ENCODE results near the gene SNX5. TPM values are rescaled to one million over a fixed set of nuclear protein-coding genes. Genes with fewer than 3 reads are reported as not detected.

Gene SNX5

DNA sequence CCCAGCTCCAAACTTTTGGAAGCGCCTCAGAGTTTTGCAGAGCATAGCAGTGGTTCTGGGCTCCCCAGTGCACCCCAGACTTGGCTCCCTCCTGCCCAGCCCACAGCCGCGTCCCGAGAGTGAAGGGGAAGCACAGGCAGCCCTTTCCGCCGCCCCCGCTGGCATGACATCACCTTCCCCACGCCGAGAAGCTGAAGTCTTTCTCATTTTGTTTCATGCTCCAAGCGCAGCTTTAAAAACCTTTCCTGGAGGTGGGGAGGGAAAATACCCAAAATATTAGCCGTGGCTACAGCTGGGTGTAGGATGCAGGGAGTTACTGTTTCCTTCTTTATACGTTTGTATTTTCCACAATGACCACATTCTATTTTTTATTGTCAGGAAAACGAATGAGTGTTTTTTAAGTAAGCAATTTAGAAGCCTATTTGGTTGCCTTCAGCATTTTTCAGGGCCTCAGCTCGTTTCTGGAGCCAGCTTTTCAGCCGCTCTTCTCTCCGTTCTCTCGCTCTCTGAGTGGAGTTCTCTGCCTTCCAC, 72.9 kb downstream of the SNX5 start:
- no peaks in the 10 kb centered on the region for H3K79me1 ChIP-seq (replicated peaks; ENCODE audit: low read length, poor library complexity, severe bottlenecking)
- peak overlapping the region in 1 of 2 experiments; percentile 74 for H3K4me3 ChIP-seq (ENCODE audit: insufficient read depth in 1 of 2, low read depth in 1 of 2, low read length in 2 of 2)
- H4K8ac ChIP-seq (ENCODE audit: low read length): no peak overlapping the region
- H3K27me3 ChIP-seq (ENCODE audit: control insufficient read depth in 1 of 2, insufficient read depth in 1 of 2, low read length in 2 of 2): no peaks in the 10 kb centered on the region
- WGBS: 71% methylated on average over 14 of the region's 17 CpGs
- peak; percentile 28 for DNase-seq
- no peaks in the 10 kb centered on the region for H3K9me3 ChIP-seq (ENCODE audit: control insufficient read depth, low read length)
- H3K4me2 ChIP-seq (ENCODE audit: low read length, poor library complexity, severe bottlenecking): peak overlapping the region; percentile 42
- H3K23ac ChIP-seq (ENCODE audit: low read length in 2 of 2): no peak overlapping the region
- H3K9ac ChIP-seq (ENCODE audit: low read length): peak overlapping the region; percentile 88
- H2BK12ac ChIP-seq (ENCODE audit: low read length in 2 of 2): no peak overlapping the region
- H2BK5ac ChIP-seq (ENCODE audit: low read depth, low read length, poor library complexity, severe bottlenecking): no peak overlapping the region
- H2BK120ac ChIP-seq (ENCODE audit: low read depth, low read length): no peak overlapping the region
- H4K91ac ChIP-seq (ENCODE audit: low read length): peak overlapping the region; percentile 18
- peak overlapping the region; percentile 63 for H2BK15ac ChIP-seq (ENCODE audit: low read depth, poor library complexity, severe bottlenecking)
- H3K4ac ChIP-seq (ENCODE audit: low read depth in 1 of 2, low read length in 2 of 2): peak overlapping the region in 1 of 2 experiments; percentile 24
- H3K18ac ChIP-seq (ENCODE audit: low read depth in 1 of 2, low read length in 2 of 2): peak overlapping the region in 1 of 2 experiments; percentile 34
- peak overlapping the region; percentile 60 for H2AFZ ChIP-seq (ENCODE audit: low read depth, low read length)
- H3K36me3 ChIP-seq (ENCODE audit: control insufficient read depth in 1 of 2, insufficient read depth in 2 of 2, low read depth in 1 of 2, low read length in 2 of 2): no peaks in the 10 kb centered on the region
- no peak overlapping the region for H3K27ac ChIP-seq (ENCODE audit: low read length, poor library complexity, severe bottlenecking)
- no peak overlapping the region for H2AK5ac ChIP-seq (ENCODE audit: low read length, severe bottlenecking)
- H3K4me1 ChIP-seq (ENCODE audit: control insufficient read depth, insufficient read depth, low read depth, low read length): peaks cover 7% of the 10 kb centered on the region
- H3K14ac ChIP-seq (ENCODE audit: low read length in 2 of 2): peak overlapping the region in 1 of 2 experiments; percentile 17

GRCh38 chr20:17893445-17893844, 75.1 kb downstream of the SNX5 start:
- Histone ChIP-seq H3K4ac (ENCODE audit: low read depth in 1 of 2, low read length in 2 of 2) (no peak overlapping the region), H3K4me1 (ENCODE audit: control insufficient read depth, insufficient read depth, low read depth, low read length) (peaks cover 7% of the 10 kb centered on the region), H3K9me3 (ENCODE audit: control insufficient read depth, low read length) (peaks cover 5% of the 10 kb centered on the region), H3K9ac (ENCODE audit: low read length) (no peak overlapping the region), H3K14ac (ENCODE audit: low read length in 2 of 2) (no peak overlapping the region), H2AFZ (ENCODE audit: low read depth, low read length) (no peak overlapping the region), H3K4me2 (ENCODE audit: low read length, poor library complexity, severe bottlenecking) (no peak overlapping the region), H3K23ac (ENCODE audit: low read length in 2 of 2) (no peak overlapping the region), H2BK15ac (ENCODE audit: low read depth, poor library complexity, severe bottlenecking) (no peak overlapping the region), H4K91ac (ENCODE audit: low read length) (no peak overlapping the region), H3K4me3 (ENCODE audit: insufficient read depth in 1 of 2, low read depth in 1 of 2, low read length in 2 of 2) (no peak overlapping the region), H3K36me3 (ENCODE audit: control insufficient read depth in 1 of 2, insufficient read depth in 2 of 2, low read depth in 1 of 2, low read length in 2 of 2) (no peaks in the 10 kb centered on the region), H2AK5ac (ENCODE audit: low read length, severe bottlenecking) (no peak overlapping the region), H3K27me3 (ENCODE audit: control insufficient read depth in 1 of 2, insufficient read depth in 1 of 2, low read length in 2 of 2) (no peaks in the 10 kb centered on the region), H4K8ac (ENCODE audit: low read length) (no peak overlapping the region), H3K27ac (ENCODE audit: low read length, poor library complexity, severe bottlenecking) (no peak overlapping the region), H2BK12ac (ENCODE audit: low read length in 2 of 2) (no peak overlapping the region), H3K79me1 (replicated peaks; ENCODE audit: low read length, poor library complexity, severe bottlenecking) (no peaks in the 10 kb centered on the region), H2BK5ac (ENCODE audit: low read depth, low read length, poor library complexity, severe bottlenecking) (no peak overlapping the region), H2BK120ac (ENCODE audit: low read depth, low read length) (no peak overlapping the region), H3K18ac (ENCODE audit: low read depth in 1 of 2, low read length in 2 of 2) (no peak overlapping the region)
- no peak for DNase-seq
- WGBS: 100% methylated on average over 2 of the region's 3 CpGs

GRCh38 chr20:17892189-17892938, 76.2 kb downstream of the SNX5 start:
- Histone ChIP-seq H3K27me3 (ENCODE audit: control insufficient read depth in 1 of 2, insufficient read depth in 1 of 2, low read length in 2 of 2) (no peaks in the 10 kb centered on the region), H3K36me3 (ENCODE audit: control insufficient read depth in 1 of 2, insufficient read depth in 2 of 2, low read depth in 1 of 2, low read length in 2 of 2) (no peaks in the 10 kb centered on the region), H4K91ac (ENCODE audit: low read length) (no peak overlapping the region), H3K14ac (ENCODE audit: low read length in 2 of 2) (no peak overlapping the region), H3K18ac (ENCODE audit: low read depth in 1 of 2, low read length in 2 of 2) (no peak overlapping the region), H3K23ac (ENCODE audit: low read length in 2 of 2) (no peak overlapping the region), H2BK120ac (ENCODE audit: low read depth, low read length) (no peak overlapping the region), H2BK15ac (ENCODE audit: low read depth, poor library complexity, severe bottlenecking) (no peak overlapping the region), H3K4ac (ENCODE audit: low read depth in 1 of 2, low read length in 2 of 2) (no peak overlapping the region), H4K8ac (ENCODE audit: low read length) (no peak overlapping the region), H3K9me3 (ENCODE audit: control insufficient read depth, low read length) (peaks cover 5% of the 10 kb centered on the region), H3K4me1 (ENCODE audit: control insufficient read depth, insufficient read depth, low read depth, low read length) (peaks cover 7% of the 10 kb centered on the region), H3K79me1 (replicated peaks; ENCODE audit: low read length, poor library complexity, severe bottlenecking) (no peaks in the 10 kb centered on the region), H3K27ac (ENCODE audit: low read length, poor library complexity, severe bottlenecking) (no peak overlapping the region), H2AFZ (ENCODE audit: low read depth, low read length) (no peak overlapping the region), H2BK5ac (ENCODE audit: low read depth, low read length, poor library complexity, severe bottlenecking) (no peak overlapping the region), H3K9ac (ENCODE audit: low read length) (no peak overlapping the region), H2AK5ac (ENCODE audit: low read length, severe bottlenecking) (no peak overlapping the region), H2BK12ac (ENCODE audit: low read length in 2 of 2) (no peak overlapping the region), H3K4me2 (ENCODE audit: low read length, poor library complexity, severe bottlenecking) (no peak overlapping the region), H3K4me3 (ENCODE audit: insufficient read depth in 1 of 2, low read depth in 1 of 2, low read length in 2 of 2) (no peak overlapping the region)
- 61% methylated on average over 1 of the region's 2 CpGs for WGBS
- no peak for DNase-seq

Small RNAs within 50 kb of the gene (small RNA-seq; reads per million reads assigned to genes)
- gene RNU6-192P (ENCODE audit: low read depth) (not detected), gene SNORD17 (ENCODE audit: low read depth) (715 reads per million, percentile 97 among the genes with 10 or more reads in this experiment)

Data from mesenchymal stem cell (in vitro differentiated cells and primary cell).